Thoracic aorta (tissue), 2 donors: ENCODE data around the gene CPSF3. TPM values are rescaled to one million over a fixed set of nuclear protein-coding genes. Genes with fewer than 3 reads are reported as not detected.

ENCODE experiments used
- ATAC-seq: fragments of 150-250 bp; one replicate; pipeline ENCODE4 v1.8.0; 2017; ENCODE audit warnings: low read depth; ENCODE audit not compliant: insufficient number of reproducible peaks, low FRiP score
- DNase-seq: peaks from one replicate; pipeline ENCODE4 v3.0.0-alpha.2; 2020; ENCODE audit warnings: low spot score
- H3K27ac ChIP-seq, 2 donors: fragments of 200-600 bp; sonication (generic); 1 replicate in 1 of 2; 2 replicates in 1 of 2; pipeline ENCODE4 v1.5.1; 2016; ENCODE audit warnings: mild to moderate bottlenecking in 2 of 2, moderate library complexity in 2 of 2
- H3K27me3 ChIP-seq: fragments of 200-600 bp; sonication (generic); replicated peaks from 2 replicates; pipeline ENCODE4 v1.6.0; 2016; ENCODE audit warnings: mild to moderate bottlenecking; ENCODE audit not compliant: insufficient read depth
- H3K36me3 ChIP-seq: fragments of 200-600 bp; sonication (generic); one replicate; pipeline ENCODE4 v1.5.1; 2016
- H3K4me1 ChIP-seq, 2 donors: fragments of 200-600 bp; sonication (generic); 1 replicate in 1 of 2; 2 replicates in 1 of 2; pipeline versions ENCODE4 v1.5.1 to v1.6.0; 2016; ENCODE audit warnings: low read depth in 2 of 2, mild to moderate bottlenecking in 1 of 2; ENCODE audit not compliant: control insufficient read depth in 1 of 2
- H3K4me3 ChIP-seq: fragments of 200-600 bp; sonication (generic); 2 replicates; pipeline ENCODE4 v1.5.1; 2016; ENCODE audit warnings: mild to moderate bottlenecking
- H3K9me3 ChIP-seq: fragments of 200-600 bp; sonication (generic); 2 replicates; pipeline ENCODE4 v1.5.1; 2016
- CTCF ChIP-seq: fragments of 200-600 bp; sonication (generic); IDR thresholded peaks from one replicate; pipeline ENCODE4 v1.5.1; 2019; ENCODE audit warnings: antibody characterized with exemption
- total RNA-seq, 2 donors: library from RNA; depleted of rRNA; stranded (reverse); fragments of >200 nt; gene quantifications; one replicate each; pipeline versions ENCODE4 v1.1.0 to v1.2.3, GENCODE V29; 2016

Gene CPSF3
- total RNA-seq, 2 donors from 2014 or later: 13.1 to 18.9 TPM

GRCh38 chr2:9403924-9404323 lies 19.5 kb upstream of the CPSF3 start:
- TF ChIP-seq CTCF: no peak
- H3K36me3 ChIP-seq: peaks cover 38% of the 10 kb centered on the region
- H3K9me3 ChIP-seq: no peaks in the 10 kb centered on the region
- no peak overlapping the region for H3K4me3 ChIP-seq
- ATAC-seq: no peak
- H3K4me1 ChIP-seq: peaks cover 0 to 8% of the 10 kb centered on the region in 2 donors
- H3K27ac ChIP-seq: no peak overlapping the region
- no peak for DNase-seq
- no peaks in the 10 kb centered on the region for H3K27me3 ChIP-seq

- H3K36me3 ChIP-seq: peaks cover 33% of the 10 kb centered on the region
- ATAC-seq (no peak), DNase-seq (no peak)
- H3K27ac ChIP-seq: no peak overlapping the region
- no peak overlapping the region for H3K4me3 ChIP-seq
- peaks cover 0 to 8% of the 10 kb centered on the region in 2 donors for H3K4me1 ChIP-seq
- no peaks in the 10 kb centered on the region for H3K27me3 ChIP-seq
- no peaks in the 10 kb centered on the region for H3K9me3 ChIP-seq
- TF ChIP-seq CTCF: no peak
Measured at GRCh38 chr2:9404451-9404850, 19.0 kb upstream of the CPSF3 start.

GRCh38 chr2:9405636-9406035 lies 17.8 kb upstream of the CPSF3 start:
- peaks cover 29% of the 10 kb centered on the region for H3K36me3 ChIP-seq
- no peak for DNase-seq
- TF ChIP-seq CTCF: no peak
- ATAC-seq: no peak
- no peak overlapping the region for H3K4me3 ChIP-seq
- H3K27ac ChIP-seq: no peak overlapping the region
- H3K27me3 ChIP-seq: no peaks in the 10 kb centered on the region
- no peaks in the 10 kb centered on the region for H3K9me3 ChIP-seq
- peaks cover 0 to 8% of the 10 kb centered on the region in 2 donors for H3K4me1 ChIP-seq

- TF ChIP-seq CTCF: no peak
- Histone ChIP-seq H3K9me3 (no peaks in the 10 kb centered on the region), H3K4me3 (no peak overlapping the region), H3K36me3 (peaks cover 28% of the 10 kb centered on the region), H3K27ac (no peak overlapping the region), H3K4me1 (peaks cover 0 to 8% of the 10 kb centered on the region in 2 donors), H3K27me3 (no peaks in the 10 kb centered on the region)
- no peak for DNase-seq
- ATAC-seq: no peak
Measured at GRCh38 chr2:9406529-9407362, 16.7 kb upstream of the CPSF3 start.

- peaks cover 21% of the 10 kb centered on the region for H3K36me3 ChIP-seq
- no peak for ATAC-seq
Measured at GRCh38 chr2:9407363-9407811, 16.1 kb upstream of the CPSF3 start.

More at GRCh38 chr2:9407363-9407811, 16.1 kb upstream of the CPSF3 start:
- Histone ChIP-seq H3K9me3 (no peaks in the 10 kb centered on the region), H3K4me1 (peaks cover 0 to 8% of the 10 kb centered on the region in 2 donors), H3K27me3 (no peaks in the 10 kb centered on the region), H3K27ac (peak overlapping the region in 1 of 2 donors; percentile 28), H3K4me3 (no peak overlapping the region)
- DNase-seq: no peak
- no peak for TF ChIP-seq CTCF
